Raji (cell line): ENCODE measurements around the gene TMOD1.

Source experiments
- POLR2A ChIP-seq: IDR thresholded peaks from 2 replicates; pipeline ENCODE4 v1.6.1; 2011; ENCODE audit warnings: low read depth, low read length, control low read depth; ENCODE audit not compliant: insufficient read depth

TMOD1 gene

GRCh38 chr9:97593960-97594359, 92.5 kb downstream of the TMOD1 start:
- TF ChIP-seq POLR2A, result no peak

- no peak for TF ChIP-seq POLR2A
These were observed 93.0 kb downstream of the TMOD1 start for GRCh38 chr9:97594381-97594921.

- TF ChIP-seq POLR2A, result no peak
These were observed 95.4 kb downstream of the TMOD1 start for GRCh38 chr9:97596906-97597305.

GRCh38 chr9:97598461-97599288, 97.2 kb downstream of the TMOD1 start:
- no peak for TF ChIP-seq POLR2A

GRCh38 chr9:97599314-97599846, 97.9 kb downstream of the TMOD1 start:
- no peak for TF ChIP-seq POLR2A

GRCh38 chr9:97600531-97601227, 99.2 kb downstream of the TMOD1 start:
- no peak for TF ChIP-seq POLR2A

- no peak for TF ChIP-seq POLR2A
These were observed 99.9 kb downstream of the TMOD1 start for GRCh38 chr9:97601228-97601898.

GRCh38 chr9:97602430-97602829, 101.0 kb downstream of the TMOD1 start:
- TF ChIP-seq POLR2A, result no peak

GRCh38 chr9:97604901-97605645, 103.6 kb downstream of the TMOD1 start:
- TF ChIP-seq POLR2A, result no peak

- TF ChIP-seq POLR2A, result no peak
These were observed 114.1 kb downstream of the TMOD1 start for GRCh38 chr9:97615439-97616072.

- no peak for TF ChIP-seq POLR2A
These were observed 116.5 kb downstream of the TMOD1 start for GRCh38 chr9:97617939-97618416.

- no peak for TF ChIP-seq POLR2A
These were observed 122.5 kb downstream of the TMOD1 start for GRCh38 chr9:97623946-97624345.

- no peak for TF ChIP-seq POLR2A
These were observed 124.2 kb downstream of the TMOD1 start for GRCh38 chr9:97625620-97626019.

GRCh38 chr9:97627624-97628023, 126.2 kb downstream of the TMOD1 start:
- no peak for TF ChIP-seq POLR2A
